ENCODE results near the gene HOGA1.
"Not testable (repeated sequence)": the region's sequence is repeated elsewhere in the genome, so short reads cannot be mapped to it uniquely, and the experiment has no call there.

- not testable (repeated sequence) for TF ChIP-seq POLR2A, CTCF (IDR thresholded peaks at IDR 0.05)
Observed at GRCh38 chr10:97562329-97562728, 21.9 kb upstream of the HOGA1 start.
